GM18873 (cell line): Measurements from ENCODE around the gene OSCP1.
"Not testable (repeated sequence)": the region's sequence is repeated elsewhere in the genome, so short reads cannot be mapped to it uniquely, and the experiment has no call there.

Experiments
- ATAC-seq: cut with Tn5 transposase; IDR thresholded peaks from one replicate; pipeline ENCODE4 v1.9.1; 2021; ENCODE audit warnings: mild to moderate bottlenecking, moderate library complexity, moderate number of reproducible peaks; ENCODE audit not compliant: unreplicated experiment, low FRiP score

Gene OSCP1

GRCh38 chr1:36450270-36450918 lies at the start of gene OSCP1:
TSS of gene OSCP1 (minus strand) at chr1:36450451. CDS start at chr1:36450369, 82 bp downstream.
- peak; percentile 92 for ATAC-seq

- no peak for ATAC-seq
Measured at GRCh38 chr1:36497207-36497606, 47.0 kb upstream of the OSCP1 start.

GRCh38 chr1:36494971-36495370 lies 44.7 kb upstream of the OSCP1 start:
- ATAC-seq, result no peak

GRCh38 chr1:36493524-36493923 lies 43.3 kb upstream of the OSCP1 start:
- no peak for ATAC-seq

- no peak for ATAC-seq
Measured at GRCh38 chr1:36492491-36492890, 42.2 kb upstream of the OSCP1 start.

GRCh38 chr1:36489258-36490051 lies 39.2 kb upstream of the OSCP1 start:
- not testable (repeated sequence) for ATAC-seq

- ATAC-seq, result no peak
Measured at GRCh38 chr1:36487906-36488305, 37.7 kb upstream of the OSCP1 start.

GRCh38 chr1:36487336-36487725 lies 37.1 kb upstream of the OSCP1 start:
- ATAC-seq, result not testable (repeated sequence)

GRCh38 chr1:36486439-36487335 lies 36.4 kb upstream of the OSCP1 start:
- ATAC-seq, result no peak

- no peak for ATAC-seq
Measured at GRCh38 chr1:36486093-36486438, 35.8 kb upstream of the OSCP1 start.

GRCh38 chr1:36484099-36484498 lies 33.8 kb upstream of the OSCP1 start:
- ATAC-seq, result no peak

- ATAC-seq, result no peak
Measured at GRCh38 chr1:36482724-36483388, 32.6 kb upstream of the OSCP1 start, which contains the start of gene CSF3R. TSS of gene CSF3R (minus strand) at chr1:36482913. CDS start at chr1:36479496, 3,417 bp downstream.

GRCh38 chr1:36481771-36482723 lies 31.8 kb upstream of the OSCP1 start:
- no peak for ATAC-seq

- no peak for ATAC-seq
Measured at GRCh38 chr1:36481091-36481490, 30.8 kb upstream of the OSCP1 start.

GRCh38 chr1:36480161-36480560 lies 29.9 kb upstream of the OSCP1 start:
- no peak for ATAC-seq

GRCh38 chr1:36479505-36480051 lies 29.3 kb upstream of the OSCP1 start:
- ATAC-seq, result no peak

GRCh38 chr1:36477615-36478014 lies 27.4 kb upstream of the OSCP1 start:
- not testable (repeated sequence) for ATAC-seq

- no peak for ATAC-seq
Measured at GRCh38 chr1:36476945-36477344, 26.7 kb upstream of the OSCP1 start.
